DOHH2 (cell line): ENCODE measurements around the gene SMLR1.

Source experiments
- H3F3A ChIP-seq: fragments of 200-600 bp; sonication (generic), shearing (Covaris generic); 2 replicates; pipeline ENCODE4 v1.6.0; 2016; ENCODE audit warnings: antibody characterized with exemption, mild to moderate bottlenecking; ENCODE audit not compliant: control insufficient read depth, insufficient read depth
- H3K27ac ChIP-seq: fragments of 200-600 bp; sonication (generic); 2 replicates; pipeline ENCODE4 v1.5.1; 2014; ENCODE audit warnings: low read depth, mild to moderate bottlenecking, low read length, moderate library complexity
- H3K27me3 ChIP-seq: fragments of 200-600 bp; sonication (generic); 2 replicates; pipeline ENCODE4 v1.6.1; 2014; ENCODE audit warnings: mild to moderate bottlenecking, low read length, mixed read lengths; ENCODE audit not compliant: control insufficient read depth
- H3K36me3 ChIP-seq: fragments of 200-600 bp; sonication (generic); 2 replicates; pipeline ENCODE4 v1.6.1; 2014; ENCODE audit warnings: mild to moderate bottlenecking, low read length, moderate library complexity, mixed read lengths; ENCODE audit not compliant: control insufficient read depth
- H3K4me1 ChIP-seq: fragments of 200-600 bp; sonication (generic); 2 replicates; pipeline ENCODE4 v1.6.1; 2014; ENCODE audit warnings: mild to moderate bottlenecking, low read length, mixed read lengths; ENCODE audit not compliant: control insufficient read depth
- H3K4me2 ChIP-seq: fragments of 200-600 bp; sonication (generic); 2 replicates; pipeline ENCODE4 v1.6.0; 2014; ENCODE audit warnings: mild to moderate bottlenecking, low read length, moderate library complexity
- H3K4me3 ChIP-seq: fragments of 200-600 bp; sonication (generic); 2 replicates; pipeline ENCODE4 v1.5.1; 2014; ENCODE audit warnings: mild to moderate bottlenecking, low read length, mixed read lengths
- H3K79me2 ChIP-seq: fragments of 200-600 bp; sonication (generic); 2 replicates; pipeline ENCODE4 v1.6.1; 2014; ENCODE audit warnings: mild to moderate bottlenecking, low read length, mixed read lengths; ENCODE audit not compliant: control insufficient read depth
- H3K9me2 ChIP-seq: fragments of 200-600 bp; sonication (generic); replicated peaks from 2 replicates; pipeline ENCODE4 v1.6.1; 2014; ENCODE audit warnings: mild to moderate bottlenecking, low read length, mixed read lengths; ENCODE audit not compliant: control insufficient read depth
- H3K9me3 ChIP-seq: fragments of 200-600 bp; sonication (generic); 2 replicates; pipeline ENCODE4 v1.6.1; 2014; ENCODE audit warnings: antibody characterized with exemption, low read length, mixed read lengths; ENCODE audit not compliant: control insufficient read depth, insufficient read depth
- H4K20me1 ChIP-seq: fragments of 200-600 bp; sonication (generic); 2 replicates; pipeline ENCODE4 v1.6.0; 2014; ENCODE audit warnings: low read depth, mild to moderate bottlenecking, antibody characterized with exemption, low read length, moderate library complexity; ENCODE audit not compliant: control insufficient read depth, insufficient read depth
- CTCF ChIP-seq: fragments of 200-600 bp; sonication (generic); IDR thresholded peaks from one replicate; pipeline ENCODE4 v1.5.1; 2014; ENCODE audit warnings: antibody characterized with exemption, mild to moderate bottlenecking, low read depth, low read length; ENCODE audit not compliant: poor library complexity, severe bottlenecking
- EZH2phosphoT487 ChIP-seq: fragments of 200-600 bp; sonication (generic); IDR thresholded peaks from 2 replicates; pipeline ENCODE4 v1.6.1; 2017; ENCODE audit warnings: borderline replicate concordance, mild to moderate bottlenecking, antibody characterized with exemption, low read length, moderate library complexity, mixed read lengths

The SMLR1 gene

GRCh38 chr6:130852844-130853554, 25.8 kb downstream of the SMLR1 start:
- H3K4me2 ChIP-seq, result no peak overlapping the region
- no peak overlapping the region for H3K4me3 ChIP-seq
- H3K79me2 ChIP-seq, result no peaks in the 10 kb centered on the region
- H4K20me1 ChIP-seq, result no peaks in the 10 kb centered on the region
- peaks cover 6% of the 10 kb centered on the region; the same call in 1 of the 2 replicates for H3K4me1 ChIP-seq
- no peaks in the 10 kb centered on the region for H3K9me3 ChIP-seq
- H3K27me3 ChIP-seq, result no peaks in the 10 kb centered on the region
- H3K9me2 ChIP-seq, result no peaks in the 10 kb centered on the region
- H3K27ac ChIP-seq, result no peak overlapping the region
- peaks cover 5% of the 10 kb centered on the region; the same call in 1 of the 2 replicates for H3K36me3 ChIP-seq
- TF ChIP-seq CTCF, result no peak
- TF ChIP-seq EZH2phosphoT487, result no peak
- no peaks in the 10 kb centered on the region for H3F3A ChIP-seq

- Histone ChIP-seq H3K4me3 (no peak overlapping the region), H3K4me1 (peaks cover 6% of the 10 kb centered on the region; the same call in 1 of the 2 replicates), H3K36me3 (peaks cover 7% of the 10 kb centered on the region; the same call in 1 of the 2 replicates), H3K27me3 (no peaks in the 10 kb centered on the region), H3F3A (no peaks in the 10 kb centered on the region), H4K20me1 (no peaks in the 10 kb centered on the region), H3K9me2 (no peaks in the 10 kb centered on the region), H3K27ac (no peak overlapping the region), H3K9me3 (no peaks in the 10 kb centered on the region), H3K4me2 (no peak overlapping the region), H3K79me2 (no peaks in the 10 kb centered on the region)
- TF ChIP-seq CTCF, result no peak
- no peak for TF ChIP-seq EZH2phosphoT487
Measured at GRCh38 chr6:130853555-130854183, 26.5 kb downstream of the SMLR1 start.

DNA sequence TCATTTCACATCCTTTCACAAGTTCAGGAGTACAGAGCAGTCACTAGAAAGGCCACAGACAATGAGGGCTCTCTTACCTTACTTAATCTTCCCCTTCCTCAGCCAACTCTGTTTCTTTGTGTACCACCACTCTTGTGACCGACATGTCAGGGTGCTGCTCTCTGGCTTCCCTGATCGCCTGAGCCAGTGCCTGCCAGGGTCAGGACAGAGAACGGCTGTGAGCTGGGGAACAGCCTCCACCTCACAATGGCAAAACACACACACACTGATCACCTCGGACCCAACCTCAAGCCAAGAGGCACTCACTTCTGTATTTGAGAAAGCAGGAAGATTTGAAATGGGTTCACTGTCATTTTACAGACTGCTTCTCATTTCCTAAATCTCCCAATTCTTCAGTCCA, 30.8 kb downstream of the SMLR1 start:
- Histone ChIP-seq H3K4me1 (no peaks in the 10 kb centered on the region), H3K4me2 (no peak overlapping the region), H4K20me1 (no peaks in the 10 kb centered on the region), H3K9me3 (no peaks in the 10 kb centered on the region), H3K9me2 (no peaks in the 10 kb centered on the region), H3F3A (no peaks in the 10 kb centered on the region), H3K4me3 (no peak overlapping the region), H3K27ac (no peak overlapping the region), H3K36me3 (peaks cover 13% of the 10 kb centered on the region), H3K79me2 (no peaks in the 10 kb centered on the region), H3K27me3 (no peaks in the 10 kb centered on the region)
- TF ChIP-seq CTCF (no peak), EZH2phosphoT487 (no peak)
